Adrenal gland (tissue), 12 donors: ENCODE measurements around the gene PCP4. TPM values are rescaled to one million over a fixed set of nuclear protein-coding genes. Genes with fewer than 3 reads are reported as not detected.

ENCODE experiments used
- DNase-seq, 7 donors: peaks; one replicate each; pipeline ENCODE4 v3.0.0-alpha.2; 2019 to 2020
- H3K27ac ChIP-seq, 5 donors: fragments of 200-600 bp; sonication (generic) in 4 of 5; 1 replicate in 3 of 5; 2 replicates in 2 of 5; pipeline versions ENCODE4 v1.5.1 to v1.8.0; 2016 to 2020; ENCODE audit warnings: mild to moderate bottlenecking in 1 of 5
- H3K27me3 ChIP-seq: fragments of 200-600 bp; 2 replicates; pipeline ENCODE4 v1.8.0; 2021
- H3K36me3 ChIP-seq, 2 donors: fragments of 200-600 bp; replicated peaks in 1 of 2; 1 replicate in 1 of 2; 2 replicates in 1 of 2; pipeline versions ENCODE4 v1.5.1 to v1.8.0; 2018 to 2022
- H3K4me1 ChIP-seq, 2 donors: fragments of 200-600 bp; replicated peaks in 1 of 2; 1 replicate in 1 of 2; 2 replicates in 1 of 2; pipeline versions ENCODE4 v1.5.1 to v1.8.0; 2018 to 2021
- H3K4me3 ChIP-seq, 4 donors: fragments of 200-600 bp; sonication (generic) in 3 of 4; one replicate each; pipeline ENCODE4 v1.5.1; 2016 to 2018
- H3K9me3 ChIP-seq, 3 donors: fragments of 200-600 bp; sonication (generic) in 1 of 3; replicated peaks in 1 of 3; 1 replicate in 2 of 3; 2 replicates in 1 of 3; pipeline versions ENCODE4 v1.5.1 to v1.8.0; 2016 to 2021
- CTCF ChIP-seq, 6 experiments: fragments of 450-650 bp in 4 of 6; fragments of 200-600 bp in 2 of 6; sonication (generic) in 1 of 6; IDR thresholded peaks; 1 replicate in 5 of 6; 2 replicates in 1 of 6; pipeline versions ENCODE4 v1.5.1 to v1.8.0; 2016 to 2021; ENCODE audit warnings: antibody characterized with exemption in 6 of 6, mild to moderate bottlenecking in 2 of 6, moderate library complexity in 1 of 6
- POLR2A ChIP-seq, 2 donors: fragments of 450-650 bp; IDR thresholded peaks; one replicate each; pipeline ENCODE4 v1.6.1; 2017; ENCODE audit warnings: antibody characterized with exemption in 2 of 2, mild to moderate bottlenecking in 2 of 2, moderate library complexity in 1 of 2
- WGBS, 4 donors: extraction: QIAGEN DNeasy Blood & Tissue Kit in 2 of 4; methylation state at CpG; one replicate each; pipeline versions ENCODE4 v1.1.5 to v1.1.7; 2013 to 2017; 5-methylcytosine and 5-hydroxymethylcytosine counted together
- intact Hi-C, 2 donors: fragments of 100-400 bp; cut with DNase I; formaldehyde crosslinking; loops; one replicate each; pipeline versions ENCODE4 v1.14.1 to v1.15.0; 2022 to 2023
- polyA plus RNA-seq, 3 donors: library from polyadenylated mRNA; stranded (reverse); fragments of 200-250 nt in 2 of 3; fragments of 350-450 nt in 1 of 3; fragmentation: Illumina TruSeq in 1 of 3; extraction: RNeasy Lipid Tissue Mini Kit (QIAGEN cat#74804) in 1 of 3; gene quantifications; one replicate each; pipeline ENCODE4 v1.2.3, GENCODE V29; 2013 to 2014
- total RNA-seq, 9 donors: library from RNA; depleted of rRNA in 4 of 9; stranded (reverse); fragments of >200 nt in 4 of 9; fragments of 120-200 nt in 1 of 9; fragmentation: NEBNext Ultra II Directional in 1 of 9; extraction: Animal tissue kit (Norgen Biotek cat#: 25700) in 1 of 9; gene quantifications; one replicate each; pipeline versions ENCODE4 v1.1.0 to v1.2.4, GENCODE V29; 2013 to 2023
- donor health status: healthy with polysubstance abuse.
- donor health status: Bipolar disorder and iron deficiency.
- donor health status: DM: yes; HTN: yes; CAD: no.
- donor health status: DM: no; HTN: no; CAD: no.
- donor health status: DM: no; HTN: no; CAD: no.
- donor health status: DM: yes; HTN: yes; CAD: no.

PCP4 gene
- total and polyA plus RNA-seq, 12 donors: 1.00 to 118 (median 11.4) TPM

GRCh38 chr21:39969691-39970364 is 102.6 kb downstream of the PCP4 start:
- H3K27me3 ChIP-seq: no peaks in the 10 kb centered on the region
- no peaks in the 10 kb centered on the region for H3K36me3 ChIP-seq
- intact Hi-C loops: no loop called here
- H3K4me3 ChIP-seq: no peak overlapping the region
- TF ChIP-seq CTCF (IDR thresholded peaks at IDR 0.05) (no peak), POLR2A (IDR thresholded peaks at IDR 0.05) (no peak)
- 82 to 88% (median 88%) methylated on average over 6 to 8 of the region's 8 CpGs for WGBS, 4 donors
- no peaks in the 10 kb centered on the region for H3K9me3 ChIP-seq
- no peak for DNase-seq
- no peak overlapping the region for H3K27ac ChIP-seq
- peaks cover 0 to 14% of the 10 kb centered on the region in 2 donors for H3K4me1 ChIP-seq

GRCh38 chr21:39971956-39972355 is 104.7 kb downstream of the PCP4 start:
- H3K36me3 ChIP-seq: no peaks in the 10 kb centered on the region
- H3K4me3 ChIP-seq: no peak overlapping the region
- no peaks in the 10 kb centered on the region for H3K9me3 ChIP-seq
- DNase-seq: no peak
- H3K27ac ChIP-seq: peak overlapping the region in 1 of 5 donors; percentile 45
- intact Hi-C loops: no loop called here
- TF ChIP-seq CTCF (IDR thresholded peaks at IDR 0.05): no peak
- no peak for TF ChIP-seq POLR2A (IDR thresholded peaks at IDR 0.05)
- 10 to 17% (median 16%) methylated on average over 2 of the region's 2 CpGs for WGBS, 4 donors
- H3K27me3 ChIP-seq: no peaks in the 10 kb centered on the region
- peaks cover 0 to 14% of the 10 kb centered on the region in 2 donors for H3K4me1 ChIP-seq

- no peaks in the 10 kb centered on the region for H3K9me3 ChIP-seq
- WGBS, 4 donors: 43 to 54% (median 49%) methylated on average over 4 of the region's 4 CpGs
- H3K36me3 ChIP-seq: no peaks in the 10 kb centered on the region
- H3K4me1 ChIP-seq: peaks cover 0 to 14% of the 10 kb centered on the region in 2 donors
- DNase-seq: no peak
- peak overlapping the region in 1 of 5 donors; percentile 45 for H3K27ac ChIP-seq
- no peak for TF ChIP-seq CTCF (IDR thresholded peaks at IDR 0.05)
- no peak for TF ChIP-seq POLR2A (IDR thresholded peaks at IDR 0.05)
- no peaks in the 10 kb centered on the region for H3K27me3 ChIP-seq
- intact Hi-C loops: no loop called here
- no peak overlapping the region for H3K4me3 ChIP-seq
These were observed 105.2 kb downstream of the PCP4 start for GRCh38 chr21:39972471-39972870.

GRCh38 chr21:39972976-39973770 is 105.9 kb downstream of the PCP4 start:
- no peaks in the 10 kb centered on the region for H3K36me3 ChIP-seq
- intact Hi-C loops: no loop called here
- H3K4me1 ChIP-seq: peaks cover 0 to 14% of the 10 kb centered on the region in 2 donors
- H3K9me3 ChIP-seq: no peaks in the 10 kb centered on the region
- DNase-seq: no peak
- WGBS, 4 donors: 91 to 94% (median 92%) methylated on average over 12 to 14 of the region's 14 CpGs
- no peak overlapping the region for H3K4me3 ChIP-seq
- TF ChIP-seq POLR2A (IDR thresholded peaks at IDR 0.05) (no peak), CTCF (IDR thresholded peaks at IDR 0.05) (no peak)
- H3K27me3 ChIP-seq: no peaks in the 10 kb centered on the region
- H3K27ac ChIP-seq: no peak overlapping the region
